Measurements from ENCODE around the gene PODXL.

GRCh38 chr7:131455001-131455400 is 101.4 kb downstream of the PODXL start:
- TF ChIP-seq CTCF (IDR thresholded peaks at IDR 0.05) (no peak), POLR2A (IDR thresholded peaks at IDR 0.05) (no peak)

Data from testis (tissue), 2 donors.